ENCODE measurements around the gene EXTL1. TPM values are rescaled to one million over a fixed set of nuclear protein-coding genes. Genes with fewer than 3 reads are reported as not detected.

EXTL1 gene
- total RNA-seq, 1 experiment from 2014 or later, result 1.0 TPM

- H3K27ac Mint-ChIP-seq, result peak overlapping the region in 1 of 3 experiments; percentile 80; a peak in 1 of 7 replicates
- H4K8ac ChIP-seq (replicated peaks; ENCODE audit: insufficient read length, low read depth, low read length), result no peak overlapping the region
- no peaks in the 10 kb centered on the region for H3K36me3 Mint-ChIP-seq (ENCODE audit: insufficient read depth in 1 of 3, low read depth in 3 of 3)
- no peak overlapping the region for H4K91ac ChIP-seq (ENCODE audit: insufficient read length, low read depth, low read length)
- no peak overlapping the region for H2AK5ac ChIP-seq (ENCODE audit: insufficient read length, low read length)
- H2BK5ac ChIP-seq (ENCODE audit: insufficient read length, low read length), result no peak overlapping the region
- no peaks in the 10 kb centered on the region for H3K9me3 ChIP-seq (ENCODE audit: control insufficient read depth, low read depth, low read length)
- H3K4me2 ChIP-seq (ENCODE audit: insufficient read depth, insufficient read length, low read length), result no peak overlapping the region
- H3K79me2 ChIP-seq (ENCODE audit: insufficient read depth, low read length), result no peaks in the 10 kb centered on the region
- no peak overlapping the region for H3K4ac ChIP-seq (ENCODE audit: low read depth, low read length)
- H3K23me2 ChIP-seq (ENCODE audit: insufficient read length, low read depth, low read length, poor library complexity, severe bottlenecking), result no peaks in the 10 kb centered on the region
- TF ChIP-seq CTCF (conservative IDR thresholded peaks at IDR 0.05), result no peak
- H3K79me1 ChIP-seq (ENCODE audit: insufficient read depth, low read depth, low read length, poor library complexity, severe bottlenecking), result no peaks in the 10 kb centered on the region
- H3K9ac ChIP-seq (ENCODE audit: extremely low read depth, insufficient read length, low read length), result no peak overlapping the region
- no peaks in the 10 kb centered on the region for H3K27me3 ChIP-seq (ENCODE audit: insufficient read depth, low read length)
- no peaks in the 10 kb centered on the region; the same call in 1 of the 2 replicates for H3K4me1 ChIP-seq (ENCODE audit: insufficient read depth, low read length)
- no peaks in the 10 kb centered on the region for H4K20me1 ChIP-seq (ENCODE audit: control insufficient read depth, insufficient read depth, insufficient read length)
- no peak overlapping the region for H3K4me3 Mint-ChIP-seq
- no peaks in the 10 kb centered on the region for H3K9me3 Mint-ChIP-seq
- no peak for DNase-seq
- H2BK120ac ChIP-seq (ENCODE audit: low read depth, low read length, poor library complexity, severe bottlenecking), result no peak overlapping the region
- no CpG with 5 or more reads among the region's 8 CpGs for WGBS (ENCODE audit: extremely low coverage, insufficient read length, low lambda C conversion rate)
- H2BK15ac ChIP-seq (ENCODE audit: low read depth, low read length), result no peak overlapping the region
- H3K18ac ChIP-seq (ENCODE audit: insufficient read length, low read depth, low read length), result no peak overlapping the region
- no peak overlapping the region for H3K14ac ChIP-seq (ENCODE audit: insufficient read depth, low read length)
- no peak overlapping the region for H3K23ac ChIP-seq (ENCODE audit: insufficient read length, low read depth, low read length)
- H3K56ac ChIP-seq (ENCODE audit: insufficient read length, low read depth, low read length), result no peak overlapping the region
- H3T11ph ChIP-seq (ENCODE audit: low read length), result no peak overlapping the region
- peaks cover 24% of the 10 kb centered on the region for H3K27me3 Mint-ChIP-seq (ENCODE audit: low read depth)
- peaks cover 12 to 15% of the 10 kb centered on the region in 2 experiments for H3K4me1 Mint-ChIP-seq
- no peak overlapping the region for H4K5ac ChIP-seq (ENCODE audit: insufficient read length, low read depth, low read length)
- no peak overlapping the region for H2BK12ac ChIP-seq (ENCODE audit: insufficient read length, low read depth, low read length)
- no peak overlapping the region for H2BK20ac ChIP-seq (ENCODE audit: low read depth, low read length, poor library complexity, severe bottlenecking)
- no peak overlapping the region for H2AFZ ChIP-seq (ENCODE audit: low read length)
- no peak overlapping the region for H3K27ac ChIP-seq (ENCODE audit: insufficient read length, low read depth, low read length)
Observed at GRCh38 chr1:26081267-26082019, 59.9 kb downstream of the EXTL1 start.

Measured in H9 (cell line).